HepG2 (cell line): ENCODE results near the gene HOXA7. TPM values are rescaled to one million over a fixed set of nuclear protein-coding genes. Genes with fewer than 3 reads are reported as not detected.
A peak's percentile ranks its signal among the peaks of the same experiment; 100 is the strongest.

Source experiments
- ATAD3A ChIP-seq: sonication (generic); formaldehyde crosslinking; IDR thresholded peaks from 2 replicates; pipeline ENCODE4 v1.4.0; 2020; ENCODE audit warnings: missing genetic modification reagents
- HDAC1 ChIP-seq: sonication (generic); formaldehyde crosslinking; IDR thresholded peaks from 2 replicates; pipeline ENCODE4 v1.5.1; 2020; ENCODE audit warnings: mild to moderate bottlenecking, missing genetic modification reagents
- KAT2B ChIP-seq: fragments of 150-350 bp; IDR thresholded peaks from 2 replicates; pipeline ENCODE4 v1.6.1; 2014; ENCODE audit warnings: low read depth, low read length, borderline replicate concordance
- MXD3 ChIP-seq: IDR thresholded peaks from 2 replicates; pipeline ENCODE4 v1.6.1; 2016; ENCODE audit warnings: mild to moderate bottlenecking, missing biosample characterization, missing genetic modification reagents
- SMAD1 ChIP-seq: sonication (generic); formaldehyde crosslinking; IDR thresholded peaks from 2 replicates; pipeline ENCODE4 v1.4.0; 2020; ENCODE audit warnings: missing genetic modification reagents, low read depth, mild to moderate bottlenecking, borderline replicate concordance
- TBX2 ChIP-seq: sonication (generic); formaldehyde crosslinking; IDR thresholded peaks from 2 replicates; pipeline ENCODE4 v1.5.0; 2020; ENCODE audit warnings: missing genetic modification reagents, mild to moderate bottlenecking, borderline replicate concordance
- ZNF362 ChIP-seq: sonication (generic); formaldehyde crosslinking; IDR thresholded peaks from 2 replicates; pipeline ENCODE4 v1.4.0; 2020; ENCODE audit warnings: missing genetic modification reagents, mild to moderate bottlenecking, borderline replicate concordance
- ZZZ3 ChIP-seq: sonication (generic); formaldehyde crosslinking; IDR thresholded peaks from 2 replicates; pipeline ENCODE4 v1.4.0; 2020; ENCODE audit warnings: missing genetic modification reagents, mild to moderate bottlenecking, borderline replicate concordance
- polyA plus RNA-seq, 8 experiments: library from polyadenylated mRNA; depleted of rRNA in 3 of 8; stranded (reverse) in 7 of 8; unstranded in 1 of 8; fragments of >200 nt; fragmentation: Illumina TruSeq in 4 of 8; extraction: Trizol in 4 of 8; gene quantifications; 2 replicates each; pipeline versions ENCODE4 v1.2.1 to v1.2.3, GENCODE V29; 2011 to 2016; ENCODE audit warnings: low read depth in 4 of 8, missing spikeins in 1 of 8, mixed read lengths in 1 of 8; ENCODE audit not compliant: insufficient read depth in 1 of 8
- total RNA-seq, 5 experiments: library from RNA; depleted of rRNA; stranded (reverse); fragments of >200 nt; fragmentation: Illumina TruSeq; extraction: Trizol; gene quantifications; 2 replicates each; pipeline ENCODE4 v1.2.3, GENCODE V29; 2016; ENCODE audit warnings: low read depth in 1 of 5
- TF ChIP-seq, protein P1 (sequence below): sonication (generic); formaldehyde crosslinking; IDR thresholded peaks from 2 replicates; pipeline ENCODE4 v1.9.0; 2022; ENCODE audit warnings: low read depth, missing genetic modification reagents
- TF ChIP-seq, protein P2 (sequence below): sonication (generic); formaldehyde crosslinking; IDR thresholded peaks from 2 replicates; pipeline ENCODE4 v1.8.0; 2022; ENCODE audit warnings: mild to moderate bottlenecking, missing genetic modification reagents, borderline replicate concordance
- TF ChIP-seq, protein P3 (sequence below): sonication (generic); formaldehyde crosslinking; IDR thresholded peaks from 2 replicates; pipeline ENCODE4 v1.5.0; 2020; ENCODE audit warnings: missing genetic modification reagents
- TF ChIP-seq, protein P4 (sequence below): sonication (generic); formaldehyde crosslinking; IDR thresholded peaks from 2 replicates; pipeline ENCODE4 v1.4.0; 2020; ENCODE audit warnings: missing genetic modification reagents
- TF ChIP-seq, protein P5 (sequence below): sonication (generic); formaldehyde crosslinking; IDR thresholded peaks from 2 replicates; pipeline ENCODE4 v1.4.0; 2020; ENCODE audit warnings: mild to moderate bottlenecking, missing genetic modification reagents, borderline replicate concordance
- TF ChIP-seq, protein P6 (sequence below): sonication (generic); formaldehyde crosslinking; IDR thresholded peaks from 2 replicates; pipeline ENCODE4 v1.4.0; 2020; ENCODE audit warnings: missing genetic modification reagents

Gene HOXA7
- total and polyA plus RNA-seq, 2 of the 13 experiments (the other 11 are each of a cell fraction or from before 2014, with no cell fraction given), result 0.05 TPM; not detected in 1

DNA sequence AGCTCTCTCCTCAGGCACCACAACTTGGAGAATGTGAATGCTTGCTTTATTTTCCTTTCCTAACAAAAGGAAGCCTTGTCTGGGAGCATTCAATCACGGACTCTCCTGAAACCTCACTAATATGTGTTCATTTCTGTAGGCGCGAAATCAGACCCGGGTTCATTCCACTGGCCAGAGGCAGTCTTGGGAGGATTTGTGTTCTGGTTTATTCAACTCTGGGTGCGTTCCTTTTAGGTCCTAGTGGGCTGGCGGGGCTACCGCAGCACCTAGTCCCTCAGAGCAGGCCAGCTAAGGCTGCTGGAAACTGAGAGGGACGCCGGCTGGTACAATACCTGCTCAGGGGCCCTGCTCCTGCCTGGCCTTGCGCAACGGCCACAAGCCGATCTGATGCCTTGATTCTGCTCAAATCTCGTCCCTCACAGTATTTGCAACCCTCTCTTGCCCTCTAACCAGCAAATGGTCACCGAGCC, 33.4 kb downstream of the HOXA7 start (continued):
- TF ChIP-seq, protein P1, sequence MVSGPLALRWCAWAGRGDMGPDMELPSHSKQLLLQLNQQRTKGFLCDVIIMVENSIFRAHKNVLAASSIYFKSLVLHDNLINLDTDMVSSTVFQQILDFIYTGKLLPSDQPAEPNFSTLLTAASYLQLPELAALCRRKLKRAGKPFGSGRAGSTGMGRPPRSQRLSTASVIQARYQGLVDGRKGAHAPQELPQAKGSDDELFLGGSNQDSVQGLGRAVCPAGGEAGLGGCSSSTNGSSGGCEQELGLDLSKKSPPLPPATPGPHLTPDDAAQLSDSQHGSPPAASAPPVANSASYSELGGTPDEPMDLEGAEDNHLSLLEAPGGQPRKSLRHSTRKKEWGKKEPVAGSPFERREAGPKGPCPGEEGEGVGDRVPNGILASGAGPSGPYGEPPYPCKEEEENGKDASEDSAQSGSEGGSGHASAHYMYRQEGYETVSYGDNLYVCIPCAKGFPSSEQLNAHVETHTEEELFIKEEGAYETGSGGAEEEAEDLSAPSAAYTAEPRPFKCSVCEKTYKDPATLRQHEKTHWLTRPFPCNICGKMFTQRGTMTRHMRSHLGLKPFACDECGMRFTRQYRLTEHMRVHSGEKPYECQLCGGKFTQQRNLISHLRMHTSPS, result no peak
- TF ChIP-seq HDAC1 (CRISPR knock-in tag) (0 out of 2 replicates have a peak, but pooled peaks have one; percentile 14), ATAD3A (CRISPR knock-in tag) (no peak), ZNF362 (CRISPR knock-in tag) (no peak), TBX2 (CRISPR knock-in tag) (no peak), MXD3 (CRISPR knock-in tag) (no peak), SMAD1 (CRISPR knock-in tag) (peak; percentile 1; the same call in 1 of the 2 replicates), ZZZ3 (no peak), KAT2B (no peak)
- TF ChIP-seq, protein P2, sequence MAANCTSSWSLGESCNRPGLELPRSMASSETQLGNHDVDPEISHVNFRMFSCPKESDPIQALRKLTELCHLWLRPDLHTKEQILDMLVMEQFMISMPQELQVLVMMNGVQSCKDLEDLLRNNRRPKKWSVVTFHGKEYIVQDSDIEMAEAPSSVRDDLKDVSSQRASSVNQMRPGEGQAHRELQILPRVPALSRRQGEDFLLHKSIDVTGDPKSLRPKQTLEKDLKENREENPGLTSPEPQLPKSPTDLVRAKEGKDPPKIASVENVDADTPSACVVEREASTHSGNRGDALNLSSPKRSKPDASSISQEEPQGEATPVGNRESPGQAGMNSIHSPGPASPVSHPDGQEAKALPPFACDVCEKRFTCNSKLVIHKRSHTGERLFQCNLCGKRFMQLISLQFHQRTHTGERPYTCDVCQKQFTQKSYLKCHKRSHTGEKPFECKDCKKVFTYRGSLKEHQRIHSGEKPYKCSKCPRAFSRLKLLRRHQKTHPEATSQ (CRISPR knock-in tag), result 0 out of 2 replicates have a peak, but pooled peaks have one; percentile 14
- TF ChIP-seq, protein P3, sequence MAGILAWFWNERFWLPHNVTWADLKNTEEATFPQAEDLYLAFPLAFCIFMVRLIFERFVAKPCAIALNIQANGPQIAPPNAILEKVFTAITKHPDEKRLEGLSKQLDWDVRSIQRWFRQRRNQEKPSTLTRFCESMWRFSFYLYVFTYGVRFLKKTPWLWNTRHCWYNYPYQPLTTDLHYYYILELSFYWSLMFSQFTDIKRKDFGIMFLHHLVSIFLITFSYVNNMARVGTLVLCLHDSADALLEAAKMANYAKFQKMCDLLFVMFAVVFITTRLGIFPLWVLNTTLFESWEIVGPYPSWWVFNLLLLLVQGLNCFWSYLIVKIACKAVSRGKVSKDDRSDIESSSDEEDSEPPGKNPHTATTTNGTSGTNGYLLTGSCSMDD (CRISPR knock-in tag), result no peak
- TF ChIP-seq, protein P4, sequence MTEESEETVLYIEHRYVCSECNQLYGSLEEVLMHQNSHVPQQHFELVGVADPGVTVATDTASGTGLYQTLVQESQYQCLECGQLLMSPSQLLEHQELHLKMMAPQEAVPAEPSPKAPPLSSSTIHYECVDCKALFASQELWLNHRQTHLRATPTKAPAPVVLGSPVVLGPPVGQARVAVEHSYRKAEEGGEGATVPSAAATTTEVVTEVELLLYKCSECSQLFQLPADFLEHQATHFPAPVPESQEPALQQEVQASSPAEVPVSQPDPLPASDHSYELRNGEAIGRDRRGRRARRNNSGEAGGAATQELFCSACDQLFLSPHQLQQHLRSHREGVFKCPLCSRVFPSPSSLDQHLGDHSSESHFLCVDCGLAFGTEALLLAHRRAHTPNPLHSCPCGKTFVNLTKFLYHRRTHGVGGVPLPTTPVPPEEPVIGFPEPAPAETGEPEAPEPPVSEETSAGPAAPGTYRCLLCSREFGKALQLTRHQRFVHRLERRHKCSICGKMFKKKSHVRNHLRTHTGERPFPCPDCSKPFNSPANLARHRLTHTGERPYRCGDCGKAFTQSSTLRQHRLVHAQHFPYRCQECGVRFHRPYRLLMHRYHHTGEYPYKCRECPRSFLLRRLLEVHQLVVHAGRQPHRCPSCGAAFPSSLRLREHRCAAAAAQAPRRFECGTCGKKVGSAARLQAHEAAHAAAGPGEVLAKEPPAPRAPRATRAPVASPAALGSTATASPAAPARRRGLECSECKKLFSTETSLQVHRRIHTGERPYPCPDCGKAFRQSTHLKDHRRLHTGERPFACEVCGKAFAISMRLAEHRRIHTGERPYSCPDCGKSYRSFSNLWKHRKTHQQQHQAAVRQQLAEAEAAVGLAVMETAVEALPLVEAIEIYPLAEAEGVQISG, result 0 out of 2 replicates have a peak, but pooled peaks have one; percentile 7
- TF ChIP-seq, protein P5, sequence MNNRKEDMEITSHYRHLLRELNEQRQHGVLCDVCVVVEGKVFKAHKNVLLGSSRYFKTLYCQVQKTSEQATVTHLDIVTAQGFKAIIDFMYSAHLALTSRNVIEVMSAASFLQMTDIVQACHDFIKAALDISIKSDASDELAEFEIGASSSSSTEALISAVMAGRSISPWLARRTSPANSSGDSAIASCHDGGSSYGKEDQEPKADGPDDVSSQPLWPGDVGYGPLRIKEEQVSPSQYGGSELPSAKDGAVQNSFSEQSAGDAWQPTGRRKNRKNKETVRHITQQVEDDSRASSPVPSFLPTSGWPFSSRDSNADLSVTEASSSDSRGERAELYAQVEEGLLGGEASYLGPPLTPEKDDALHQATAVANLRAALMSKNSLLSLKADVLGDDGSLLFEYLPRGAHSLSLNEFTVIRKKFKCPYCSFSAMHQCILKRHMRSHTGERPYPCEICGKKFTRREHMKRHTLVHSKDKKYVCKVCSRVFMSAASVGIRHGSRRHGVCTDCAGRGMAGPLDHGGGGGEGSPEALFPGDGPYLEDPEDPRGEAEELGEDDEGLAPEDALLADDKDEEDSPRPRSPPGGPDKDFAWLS (CRISPR knock-in tag), result no peak
- TF ChIP-seq, protein P6, sequence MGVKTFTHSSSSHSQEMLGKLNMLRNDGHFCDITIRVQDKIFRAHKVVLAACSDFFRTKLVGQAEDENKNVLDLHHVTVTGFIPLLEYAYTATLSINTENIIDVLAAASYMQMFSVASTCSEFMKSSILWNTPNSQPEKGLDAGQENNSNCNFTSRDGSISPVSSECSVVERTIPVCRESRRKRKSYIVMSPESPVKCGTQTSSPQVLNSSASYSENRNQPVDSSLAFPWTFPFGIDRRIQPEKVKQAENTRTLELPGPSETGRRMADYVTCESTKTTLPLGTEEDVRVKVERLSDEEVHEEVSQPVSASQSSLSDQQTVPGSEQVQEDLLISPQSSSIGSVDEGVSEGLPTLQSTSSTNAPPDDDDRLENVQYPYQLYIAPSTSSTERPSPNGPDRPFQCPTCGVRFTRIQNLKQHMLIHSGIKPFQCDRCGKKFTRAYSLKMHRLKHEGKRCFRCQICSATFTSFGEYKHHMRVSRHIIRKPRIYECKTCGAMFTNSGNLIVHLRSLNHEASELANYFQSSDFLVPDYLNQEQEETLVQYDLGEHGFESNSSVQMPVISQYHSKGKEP (CRISPR knock-in tag), result no peak
